ENCODE results near the gene EBI3.
"Not testable (repeated sequence)": the region's sequence is repeated elsewhere in the genome, so short reads cannot be mapped to it uniquely, and the experiment has no call there.

EBI3 gene

DNA sequence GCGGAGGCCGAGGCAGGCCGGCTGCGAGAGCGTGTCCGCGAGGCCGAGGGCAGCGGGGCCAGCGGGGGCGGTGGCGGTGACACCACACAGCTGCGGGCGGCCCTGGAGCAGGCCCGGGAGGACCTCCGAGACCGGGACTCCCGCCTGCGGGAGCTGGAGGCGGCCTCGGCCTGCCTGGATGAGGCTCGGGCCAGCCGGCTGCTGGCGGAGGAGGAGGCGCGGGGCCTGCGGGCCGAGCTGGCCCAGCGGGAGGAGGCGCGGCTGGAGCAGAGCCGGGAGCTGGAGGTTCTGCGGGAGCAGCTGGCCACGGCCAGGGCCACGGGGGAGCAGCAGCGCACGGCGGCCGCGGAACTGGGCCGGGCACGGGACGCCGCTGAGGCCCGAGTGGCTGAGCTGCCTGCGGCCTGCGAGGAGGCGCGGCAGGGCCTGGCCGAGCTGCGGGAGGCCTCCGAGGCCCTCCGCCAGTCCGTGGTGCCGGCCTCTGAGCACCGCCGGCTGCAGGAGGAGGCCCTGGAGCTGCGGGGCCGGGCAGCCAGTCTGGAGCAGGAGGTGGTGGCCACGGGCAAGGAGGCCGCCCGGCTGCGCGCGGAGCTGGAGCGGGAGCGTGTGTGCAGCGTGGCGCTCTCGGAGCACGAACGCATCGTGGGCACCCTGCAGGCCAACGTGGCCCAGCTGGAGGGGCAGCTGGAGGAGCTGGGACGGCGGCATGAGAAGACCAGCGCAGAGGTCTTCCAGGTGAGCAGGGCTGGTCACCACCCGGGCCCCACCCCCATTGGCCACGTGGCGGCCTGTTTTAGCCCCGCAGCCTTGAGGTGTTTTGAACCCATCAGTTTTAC is 11.7 kb upstream of the EBI3 start:
- Histone ChIP-seq H3F3A (ENCODE audit: control insufficient read depth, insufficient read depth) (no peaks in the 10 kb centered on the region), H3K4me3 (ENCODE audit: low read length) (no peak overlapping the region), H3K9me3 (ENCODE audit: control insufficient read depth, insufficient read depth, low read length) (no peaks in the 10 kb centered on the region; the same call in 1 of the 2 replicates), H3K27me3 (ENCODE audit: control insufficient read depth, low read length) (peaks cover 9% of the 10 kb centered on the region), H3K4me1 (ENCODE audit: control insufficient read depth, low read length) (peaks cover 11% of the 10 kb centered on the region), H3K9me2 (replicated peaks; ENCODE audit: control insufficient read depth, low read length) (no peaks in the 10 kb centered on the region), H3K36me3 (ENCODE audit: control insufficient read depth, low read length) (no peaks in the 10 kb centered on the region), H3K27ac (ENCODE audit: low read depth, low read length) (no peak overlapping the region), H4K20me1 (ENCODE audit: control insufficient read depth, insufficient read depth, low read depth, low read length) (no peaks in the 10 kb centered on the region), H3K4me2 (ENCODE audit: low read length) (no peak overlapping the region), H3K79me2 (ENCODE audit: control insufficient read depth, low read length) (no peaks in the 10 kb centered on the region)
- TF ChIP-seq, protein P1, sequence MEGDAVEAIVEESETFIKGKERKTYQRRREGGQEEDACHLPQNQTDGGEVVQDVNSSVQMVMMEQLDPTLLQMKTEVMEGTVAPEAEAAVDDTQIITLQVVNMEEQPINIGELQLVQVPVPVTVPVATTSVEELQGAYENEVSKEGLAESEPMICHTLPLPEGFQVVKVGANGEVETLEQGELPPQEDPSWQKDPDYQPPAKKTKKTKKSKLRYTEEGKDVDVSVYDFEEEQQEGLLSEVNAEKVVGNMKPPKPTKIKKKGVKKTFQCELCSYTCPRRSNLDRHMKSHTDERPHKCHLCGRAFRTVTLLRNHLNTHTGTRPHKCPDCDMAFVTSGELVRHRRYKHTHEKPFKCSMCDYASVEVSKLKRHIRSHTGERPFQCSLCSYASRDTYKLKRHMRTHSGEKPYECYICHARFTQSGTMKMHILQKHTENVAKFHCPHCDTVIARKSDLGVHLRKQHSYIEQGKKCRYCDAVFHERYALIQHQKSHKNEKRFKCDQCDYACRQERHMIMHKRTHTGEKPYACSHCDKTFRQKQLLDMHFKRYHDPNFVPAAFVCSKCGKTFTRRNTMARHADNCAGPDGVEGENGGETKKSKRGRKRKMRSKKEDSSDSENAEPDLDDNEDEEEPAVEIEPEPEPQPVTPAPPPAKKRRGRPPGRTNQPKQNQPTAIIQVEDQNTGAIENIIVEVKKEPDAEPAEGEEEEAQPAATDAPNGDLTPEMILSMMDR (IDR thresholded peaks at IDR 0.05; ENCODE audit: low read depth, low read length, poor library complexity, severe bottlenecking) = no peak
- TF ChIP-seq EZH2phosphoT487 (IDR thresholded peaks at IDR 0.05; ENCODE audit: borderline replicate concordance, low read length) = no peak

DNA sequence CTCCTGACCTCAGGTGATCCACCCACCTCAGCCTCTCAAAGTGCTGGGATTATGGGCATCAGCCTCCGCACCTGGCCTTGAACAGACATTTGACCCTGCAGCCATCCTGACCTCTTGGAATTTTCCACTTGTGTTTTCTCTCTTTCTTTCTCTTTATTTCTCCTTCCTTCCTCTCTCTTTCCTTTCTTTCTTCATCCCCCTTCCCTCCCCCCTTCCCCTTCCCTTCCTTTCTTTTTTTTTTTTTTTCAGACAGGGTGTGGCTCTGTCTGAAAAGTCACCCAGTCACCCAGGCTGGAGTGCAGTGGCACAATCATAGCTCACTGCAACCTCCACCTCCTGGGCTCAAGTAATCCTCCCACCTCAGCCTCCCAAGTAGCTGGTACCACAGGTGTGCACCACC is 10.8 kb upstream of the EBI3 start:
- H3K27ac ChIP-seq (ENCODE audit: low read depth, low read length); H3F3A ChIP-seq (ENCODE audit: control insufficient read depth, insufficient read depth); H3K36me3 ChIP-seq (ENCODE audit: control insufficient read depth, low read length); H3K79me2 ChIP-seq (ENCODE audit: control insufficient read depth, low read length); H3K4me3 ChIP-seq (ENCODE audit: low read length); H4K20me1 ChIP-seq (ENCODE audit: control insufficient read depth, insufficient read depth, low read depth, low read length); H3K9me2 ChIP-seq (replicated peaks; ENCODE audit: control insufficient read depth, low read length); H3K4me2 ChIP-seq (ENCODE audit: low read length); H3K27me3 ChIP-seq (ENCODE audit: control insufficient read depth, low read length); H3K9me3 ChIP-seq (ENCODE audit: control insufficient read depth, insufficient read depth, low read length): not testable (repeated sequence)
- H3K4me1 ChIP-seq (ENCODE audit: control insufficient read depth, low read length) = peaks cover 15% of the 10 kb centered on the region

DNA sequence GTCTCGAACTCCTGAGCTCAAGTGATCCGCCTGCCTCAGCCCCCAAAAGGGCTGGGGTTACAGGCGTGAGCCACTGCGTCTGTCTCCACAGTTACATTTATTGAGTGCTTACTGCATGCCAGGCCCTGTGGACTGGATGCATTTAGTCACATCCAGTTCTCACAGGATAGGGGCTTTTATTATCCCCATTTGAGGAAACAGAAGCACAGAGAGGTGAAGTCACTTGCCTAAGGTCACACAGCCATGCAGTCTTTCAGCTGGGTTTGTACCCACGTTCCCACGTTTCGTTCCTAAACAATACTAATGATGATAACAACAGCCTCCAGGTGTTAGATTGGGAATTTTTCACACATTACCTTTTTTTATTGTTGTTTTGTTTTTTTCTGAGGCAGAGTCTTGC is 9.1 kb upstream of the EBI3 start:
- H3K4me3 ChIP-seq (ENCODE audit: low read length) = no peak overlapping the region
- no peaks in the 10 kb centered on the region for H3K36me3 ChIP-seq (ENCODE audit: control insufficient read depth, low read length)
- H3K27ac ChIP-seq (ENCODE audit: low read depth, low read length) = no peak overlapping the region
- TF ChIP-seq EZH2phosphoT487 (IDR thresholded peaks at IDR 0.05; ENCODE audit: borderline replicate concordance, low read length) = no peak
- TF ChIP-seq, protein P1 (IDR thresholded peaks at IDR 0.05; ENCODE audit: low read depth, low read length, poor library complexity, severe bottlenecking) = no peak
- H3K4me2 ChIP-seq (ENCODE audit: low read length) = no peak overlapping the region
- H3K9me3 ChIP-seq (ENCODE audit: control insufficient read depth, insufficient read depth, low read length) = no peaks in the 10 kb centered on the region; the same call in 1 of the 2 replicates
- no peaks in the 10 kb centered on the region for H3F3A ChIP-seq (ENCODE audit: control insufficient read depth, insufficient read depth)
- H3K27me3 ChIP-seq (ENCODE audit: control insufficient read depth, low read length) = no peaks in the 10 kb centered on the region; the same call in 1 of the 2 replicates
- no peaks in the 10 kb centered on the region for H3K79me2 ChIP-seq (ENCODE audit: control insufficient read depth, low read length)
- peaks cover 15% of the 10 kb centered on the region for H3K4me1 ChIP-seq (ENCODE audit: control insufficient read depth, low read length)
- no peaks in the 10 kb centered on the region for H4K20me1 ChIP-seq (ENCODE audit: control insufficient read depth, insufficient read depth, low read depth, low read length)
- no peaks in the 10 kb centered on the region for H3K9me2 ChIP-seq (replicated peaks; ENCODE audit: control insufficient read depth, low read length)

DNA sequence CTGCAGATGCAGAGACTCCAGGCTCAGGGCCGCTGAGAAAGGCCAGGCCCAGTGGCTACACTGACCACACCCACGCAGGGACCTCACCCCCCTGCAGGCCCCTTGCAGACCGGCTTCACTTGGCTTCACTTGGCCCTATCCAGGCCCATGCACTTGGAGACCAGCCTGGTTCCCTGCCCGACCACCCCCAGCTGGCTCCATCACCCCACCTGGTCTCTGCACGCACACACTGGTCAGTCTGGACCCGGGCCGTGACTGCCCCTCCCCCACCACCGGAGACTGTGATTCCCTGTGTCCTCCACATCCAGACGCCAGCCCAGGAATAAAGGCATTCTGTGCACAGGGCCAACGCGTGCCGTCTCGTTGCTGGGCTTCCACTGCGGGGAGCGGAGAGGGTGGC is 4.9 kb upstream of the EBI3 start:
- Histone ChIP-seq H3K4me3 (ENCODE audit: low read length) (no peak overlapping the region), H3K4me2 (ENCODE audit: low read length) (no peak overlapping the region), H4K20me1 (ENCODE audit: control insufficient read depth, insufficient read depth, low read depth, low read length) (no peaks in the 10 kb centered on the region), H3K27ac (ENCODE audit: low read depth, low read length) (no peak overlapping the region), H3K27me3 (ENCODE audit: control insufficient read depth, low read length) (peaks cover 33% of the 10 kb centered on the region), H3K36me3 (ENCODE audit: control insufficient read depth, low read length) (no peaks in the 10 kb centered on the region), H3K4me1 (ENCODE audit: control insufficient read depth, low read length) (peaks cover 24% of the 10 kb centered on the region), H3K9me3 (ENCODE audit: control insufficient read depth, insufficient read depth, low read length) (no peaks in the 10 kb centered on the region), H3K9me2 (replicated peaks; ENCODE audit: control insufficient read depth, low read length) (no peaks in the 10 kb centered on the region), H3F3A (ENCODE audit: control insufficient read depth, insufficient read depth) (no peaks in the 10 kb centered on the region), H3K79me2 (ENCODE audit: control insufficient read depth, low read length) (no peaks in the 10 kb centered on the region)
- TF ChIP-seq, protein P1 (IDR thresholded peaks at IDR 0.05; ENCODE audit: low read depth, low read length, poor library complexity, severe bottlenecking) = no peak
- no peak for TF ChIP-seq EZH2phosphoT487 (IDR thresholded peaks at IDR 0.05; ENCODE audit: borderline replicate concordance, low read length)

Data from DOHH2 (cell line).